HG03378 (cell line): ENCODE results near the gene PURB.
"Not testable (repeated sequence)": the region's sequence is repeated elsewhere in the genome, so short reads cannot be mapped to it uniquely, and the experiment has no call there.

Source experiments
- ATAC-seq: cut with Tn5 transposase; IDR thresholded peaks from one replicate; pipeline ENCODE4 v1.9.1; 2021; ENCODE audit warnings: mild to moderate bottlenecking, moderate library complexity; ENCODE audit not compliant: unreplicated experiment

Gene PURB

GRCh38 chr7:44893710-44894234 lies 8.4 kb upstream of the PURB start:
- ATAC-seq, result no peak

- ATAC-seq, result no peak
Measured at GRCh38 chr7:44891791-44892190, 6.5 kb upstream of the PURB start.

- no peak for ATAC-seq
Measured at GRCh38 chr7:44891372-44891771, 6.0 kb upstream of the PURB start.

- ATAC-seq, result no peak
Measured at GRCh38 chr7:44889086-44889781, 3.9 kb upstream of the PURB start.

- no peak for ATAC-seq
Measured at GRCh38 chr7:44887293-44887692, 2.0 kb upstream of the PURB start.

- ATAC-seq, result peak; percentile 13
Measured at GRCh38 chr7:44884621-44885393, 523 bp downstream of the PURB start.

GRCh38 chr7:44883961-44884620 lies 1.2 kb downstream of the PURB start:
- no peak for ATAC-seq

GRCh38 chr7:44882899-44883298 lies 2.4 kb downstream of the PURB start:
- ATAC-seq, result no peak

- ATAC-seq, result no peak
Measured at GRCh38 chr7:44881610-44882009, 3.7 kb downstream of the PURB start.

GRCh38 chr7:44881066-44881600 lies 4.2 kb downstream of the PURB start:
- no peak for ATAC-seq

GRCh38 chr7:44880317-44881018 lies 4.9 kb downstream of the PURB start:
- ATAC-seq, result no peak

- no peak for ATAC-seq
Measured at GRCh38 chr7:44876393-44876792, 8.9 kb downstream of the PURB start.

GRCh38 chr7:44875241-44875640 lies 10.1 kb downstream of the PURB start:
- ATAC-seq, result no peak

GRCh38 chr7:44872787-44873186 lies 12.5 kb downstream of the PURB start:
- ATAC-seq, result no peak

- ATAC-seq, result not testable (repeated sequence)
Measured at GRCh38 chr7:44871918-44872317, 13.4 kb downstream of the PURB start.

- ATAC-seq, result not testable (repeated sequence)
Measured at GRCh38 chr7:44870780-44871179, 14.6 kb downstream of the PURB start.

- ATAC-seq, result not testable (repeated sequence)
Measured at GRCh38 chr7:44870336-44870735, 15.0 kb downstream of the PURB start.

- ATAC-seq, result no peak
Measured at GRCh38 chr7:44867073-44867995, 18.0 kb downstream of the PURB start.

- not testable (repeated sequence) for ATAC-seq
Measured at GRCh38 chr7:44861949-44862348, 23.4 kb downstream of the PURB start.

GRCh38 chr7:44858161-44858560 lies 27.2 kb downstream of the PURB start:
- no peak for ATAC-seq
